MM.1S (cell line): ENCODE measurements around the gene KDM5A.
"Not testable (repeated sequence)": the region's sequence is repeated elsewhere in the genome, so short reads cannot be mapped to it uniquely, and the experiment has no call there.

Source experiments
- CTCF ChIP-seq: fragments of 300-600 bp; sonication (generic); IDR thresholded peaks from 2 replicates; pipeline ENCODE4 v1.5.1; 2016; ENCODE audit warnings: antibody characterized with exemption, low read length, mixed read lengths
- EZH2 ChIP-seq: fragments of 300-600 bp; sonication (generic); optimal IDR thresholded peaks from 2 replicates; pipeline ENCODE3; 2017; ENCODE audit warnings: low read depth, mild to moderate bottlenecking, antibody characterized with exemption, low read length, mixed read lengths

- TF ChIP-seq CTCF, EZH2: not testable (repeated sequence)
Measured at GRCh38 chr12:343036-343435, 46.1 kb downstream of the KDM5A start.
